ENCODE measurements around the gene LRRC61. TPM values are rescaled to one million over a fixed set of nuclear protein-coding genes. Genes with fewer than 3 reads are reported as not detected.

Gene LRRC61
- total and polyA plus RNA-seq, 2 experiments from 2014 or later, result 34.7 to 75.2 TPM

GRCh38 chr7:150360363-150361058 is 37.4 kb downstream of the LRRC61 start:
- Histone ChIP-seq H3K9me2 (ENCODE audit: insufficient read depth) (no peaks in the 10 kb centered on the region), H3K27ac (ENCODE audit: low read depth) (no peak overlapping the region; the same call in 1 of the 2 replicates), H3F3A (replicated peaks; ENCODE audit: low read depth) (peaks cover 21% of the 10 kb centered on the region), H3K79me2 (replicated peaks; ENCODE audit: insufficient read depth) (no peaks in the 10 kb centered on the region), H3K4me2 (no peak overlapping the region), H2AFZ (no peak overlapping the region), H3K4me1 (ENCODE audit: insufficient read depth) (peaks cover 49% of the 10 kb centered on the region), H3K36me3 (ENCODE audit: insufficient read depth) (no peaks in the 10 kb centered on the region; the same call in 1 of the 2 replicates), H3K4me3 (no peak overlapping the region), H3K27me3 (ENCODE audit: insufficient read depth) (no peaks in the 10 kb centered on the region), H4K20me1 (replicated peaks; ENCODE audit: insufficient read depth) (no peaks in the 10 kb centered on the region)
- Mint-ChIP-seq H3K4me1 (peaks cover 57% of the 10 kb centered on the region), H3K9me3 (no peaks in the 10 kb centered on the region; the same call in 2 of the 3 replicates), H3K36me3 (ENCODE audit: low read depth) (no peaks in the 10 kb centered on the region; the same call in 2 of the 3 replicates), H3K27me3 (ENCODE audit: insufficient read depth, low read depth, poor library complexity) (peaks cover 5% of the 10 kb centered on the region), H3K27ac (no peak overlapping the region), H3K4me3 (no peak overlapping the region)
- no peak for DNase-seq (ENCODE audit: low spot score)
- no peak for ATAC-seq
- TF ChIP-seq CREB1 (CRISPR knock-in tag; IDR thresholded peaks at IDR 0.05; ENCODE audit: low read depth) (no peak), ETS1 (IDR thresholded peaks at IDR 0.05) (no peak), EZH2 (IDR thresholded peaks at IDR 0.05; ENCODE audit: low read depth, unreplicated experiment) (no peak), ZNF462 (CRISPR knock-in tag; IDR thresholded peaks at IDR 0.05) (no peak), ZNF331 (CRISPR knock-in tag; IDR thresholded peaks at IDR 0.05; ENCODE audit: low read depth) (no peak), POLR2AphosphoS5 (IDR thresholded peaks at IDR 0.05; ENCODE audit: low read depth) (no peak)
